Neural crest cell (in vitro differentiated cells): ENCODE measurements around the gene COL25A1. TPM values are rescaled to one million over a fixed set of nuclear protein-coding genes. Genes with fewer than 3 reads are reported as not detected.

Experiments used
- DNase-seq: peaks from one replicate; pipeline ENCODE4 v3.0.0; 2021; ENCODE audit warnings: low read depth, mixed read lengths, low spot score
- H3K27ac Mint-ChIP-seq: one replicate; pipeline ENCODE4 v1.8.0; 2021; ENCODE audit warnings: mild to moderate bottlenecking, mixed read lengths; ENCODE audit not compliant: unreplicated experiment
- H3K27me3 Mint-ChIP-seq: 2 replicates; pipeline ENCODE4 v1.8.0; 2021; ENCODE audit warnings: low read depth, mild to moderate bottlenecking, mixed read lengths
- H3K36me3 Mint-ChIP-seq: 2 replicates; pipeline ENCODE4 v1.8.0; 2021; ENCODE audit warnings: low read depth, mild to moderate bottlenecking, mixed read lengths
- H3K4me1 Mint-ChIP-seq: 2 replicates; pipeline ENCODE4 v1.8.0; 2021; ENCODE audit warnings: mixed read lengths
- H3K4me3 Mint-ChIP-seq: one replicate; pipeline ENCODE4 v1.8.0; 2021; ENCODE audit warnings: mild to moderate bottlenecking, mixed read lengths
- H3K9me3 Mint-ChIP-seq: 2 replicates; pipeline ENCODE4 v1.8.0; 2021; ENCODE audit warnings: mixed read lengths
- CTCF ChIP-seq: fragments of 200-600 bp; sonication (generic); conservative IDR thresholded peaks from 2 replicates; pipeline ENCODE4 v1.5.0; 2021; ENCODE audit warnings: antibody characterized with exemption, mild to moderate bottlenecking
- total RNA-seq: library from RNA; stranded (reverse); gene quantifications from 2 replicates; pipeline ENCODE4 v1.2.1, GENCODE V29; 2021

Gene COL25A1
- total RNA-seq, 1 donor from 2014 or later: 39.3 TPM

GRCh38 chr4:108854786-108855185 is 447.7 kb downstream of the COL25A1 start:
- TF ChIP-seq CTCF: no peak
- Mint-ChIP-seq H3K27me3 (no peaks in the 10 kb centered on the region), H3K4me3 (no peak overlapping the region), H3K4me1 (peaks cover 4% of the 10 kb centered on the region), H3K36me3 (peaks cover 5% of the 10 kb centered on the region), H3K9me3 (no peaks in the 10 kb centered on the region), H3K27ac (no peak overlapping the region)
- no peak for DNase-seq

GRCh38 chr4:108852691-108853090 is 449.8 kb downstream of the COL25A1 start:
- DNase-seq: no peak
- Mint-ChIP-seq H3K4me1 (peaks cover 7% of the 10 kb centered on the region), H3K36me3 (peaks cover 2% of the 10 kb centered on the region), H3K4me3 (no peak overlapping the region), H3K27ac (no peak overlapping the region), H3K27me3 (no peaks in the 10 kb centered on the region), H3K9me3 (no peaks in the 10 kb centered on the region)
- no peak for TF ChIP-seq CTCF

- H3K4me1 Mint-ChIP-seq: peaks cover 7% of the 10 kb centered on the region
- TF ChIP-seq CTCF: no peak
- H3K36me3 Mint-ChIP-seq: peaks cover 2% of the 10 kb centered on the region
- no peaks in the 10 kb centered on the region for H3K27me3 Mint-ChIP-seq
- DNase-seq: no peak
- no peaks in the 10 kb centered on the region for H3K9me3 Mint-ChIP-seq
- H3K27ac Mint-ChIP-seq: no peak overlapping the region
- H3K4me3 Mint-ChIP-seq: no peak overlapping the region
Observed at GRCh38 chr4:108851366-108851765, 451.1 kb downstream of the COL25A1 start.

GRCh38 chr4:108850219-108850649 is 452.2 kb downstream of the COL25A1 start:
- peaks cover 7% of the 10 kb centered on the region for H3K4me1 Mint-ChIP-seq
- H3K27me3 Mint-ChIP-seq: no peaks in the 10 kb centered on the region
- H3K9me3 Mint-ChIP-seq: no peaks in the 10 kb centered on the region

GRCh38 chr4:108849611-108850168 is 452.8 kb downstream of the COL25A1 start:
- H3K4me1 Mint-ChIP-seq: peaks cover 7% of the 10 kb centered on the region
- H3K9me3 Mint-ChIP-seq: no peaks in the 10 kb centered on the region
- H3K36me3 Mint-ChIP-seq: peaks cover 2% of the 10 kb centered on the region
- no peaks in the 10 kb centered on the region for H3K27me3 Mint-ChIP-seq
- no peak overlapping the region for H3K4me3 Mint-ChIP-seq
- H3K27ac Mint-ChIP-seq: no peak overlapping the region
- DNase-seq: no peak
- no peak for TF ChIP-seq CTCF

More at GRCh38 chr4:108850219-108850649, 452.2 kb downstream of the COL25A1 start:
- no peak for DNase-seq
- Mint-ChIP-seq H3K27ac (no peak overlapping the region), H3K4me3 (no peak overlapping the region), H3K36me3 (peaks cover 2% of the 10 kb centered on the region)
- no peak for TF ChIP-seq CTCF
